H1 (cell line): Measurements from ENCODE around the gene KLHDC10. TPM values are rescaled to one million over a fixed set of nuclear protein-coding genes. Genes with fewer than 3 reads are reported as not detected.
"Not testable (repeated sequence)": the region's sequence is repeated elsewhere in the genome, so short reads cannot be mapped to it uniquely, and the experiment has no call there.

Experiments used
- CTCF ChIA-PET: fragments of 300-600 bp; sonication (Branson Sonifier 250); formaldehyde crosslinking; loops from one replicate; lab custom pipeline; 2021; ENCODE audit not compliant: partially characterized antibody; lab: Charles Lee
- POLR2A ChIA-PET: fragments of 300-600 bp; sonication (Branson Sonifier 250); formaldehyde crosslinking; loops from one replicate; lab custom pipeline; 2021; ENCODE audit warnings: inconsistent platforms; ENCODE audit not compliant: partially characterized antibody; lab: Charles Lee
- DNase-seq, 2 experiments: peaks; one replicate each; pipeline versions ENCODE4 v3.0.0 to v3.0.0-alpha.2; 2010 to 2022; ENCODE audit warnings: low spot score in 2 of 2, low read depth in 1 of 2, mixed read lengths in 1 of 2
- FAIRE-seq: peaks from 2 replicates; lab custom pipeline; 2011; peaks lifted over from hg19 to GRCh38; lab: Jason Lieb, UNC
- H2AFZ ChIP-seq: 2 replicates; pipeline ENCODE4 v1.8.1; 2012; ENCODE audit warnings: low read length, inconsistent platforms
- H2AK5ac ChIP-seq: 2 replicates; pipeline ENCODE4 v1.6.1; 2013; ENCODE audit warnings: low read depth, low read length
- H2BK120ac ChIP-seq: replicated peaks from 2 replicates; pipeline ENCODE3; 2013; ENCODE audit warnings: low read depth, low read length, inconsistent platforms
- H2BK12ac ChIP-seq: 2 replicates; pipeline ENCODE4 v1.6.1; 2013; ENCODE audit warnings: low read depth, low read length
- H2BK15ac ChIP-seq: 2 replicates; pipeline ENCODE4 v1.6.1; 2013; ENCODE audit warnings: low read length
- H2BK20ac ChIP-seq: 2 replicates; pipeline ENCODE4 v1.6.1; 2013; ENCODE audit warnings: low read length
- H2BK5ac ChIP-seq: 2 replicates; pipeline ENCODE4 v1.6.1; 2013; ENCODE audit warnings: low read depth, low read length
- H3K14ac ChIP-seq: 2 replicates; pipeline ENCODE4 v1.6.1; 2013; ENCODE audit warnings: inconsistent platforms; ENCODE audit not compliant: insufficient read length
- H3K18ac ChIP-seq: 2 replicates; pipeline ENCODE4 v1.6.1; 2013; ENCODE audit warnings: low read length; ENCODE audit errors: extremely low read depth
- H3K23ac ChIP-seq: 2 replicates; pipeline ENCODE4 v1.6.1; 2013; ENCODE audit warnings: inconsistent platforms; ENCODE audit not compliant: insufficient read length
- H3K23me2 ChIP-seq: 2 replicates; pipeline ENCODE4 v1.6.1; 2013; ENCODE audit warnings: low read depth, low read length
- H3K27ac ChIP-seq: 2 replicates; pipeline ENCODE4 v1.6.1; 2011; ENCODE audit warnings: low read depth, low read length, inconsistent platforms
- H3K27me3 ChIP-seq, 4 experiments: replicated peaks in 1 of 4; 1 replicate in 1 of 4; 2 replicates in 3 of 4; pipeline versions ENCODE4 v1.6.1 to v1.8.1; 2011 to 2013; ENCODE audit warnings: low read length in 3 of 4, mild to moderate bottlenecking in 3 of 4, inconsistent platforms in 2 of 4, mixed read lengths in 2 of 4, moderate library complexity in 1 of 4; ENCODE audit not compliant: control insufficient read depth in 3 of 4, insufficient read depth in 3 of 4; ENCODE audit errors: extremely low read depth in 1 of 4
- H3K36me3 ChIP-seq, 4 experiments: 2 replicates each; pipeline versions ENCODE4 v1.6.1 to v1.8.1; 2011 to 2013; ENCODE audit warnings: mild to moderate bottlenecking in 4 of 4, low read length in 3 of 4, moderate library complexity in 2 of 4, control low read depth in 1 of 4, inconsistent platforms in 1 of 4; ENCODE audit not compliant: insufficient read depth in 4 of 4, control insufficient read depth in 2 of 4
- H3K4ac ChIP-seq: replicated peaks from 2 replicates; pipeline ENCODE3; 2013; ENCODE audit warnings: low read length, low read depth, mixed read lengths, inconsistent platforms; ENCODE audit not compliant: insufficient read length
- H3K4me1 ChIP-seq, 4 experiments: replicated peaks in 1 of 4; 1 replicate in 1 of 4; 2 replicates in 3 of 4; pipeline versions ENCODE4 v1.6.1 to v1.8.1; 2011 to 2013; ENCODE audit warnings: low read length in 3 of 4, inconsistent platforms in 2 of 4, mixed read lengths in 1 of 4; ENCODE audit not compliant: insufficient read depth in 4 of 4, control insufficient read depth in 3 of 4
- H3K4me2 ChIP-seq, 2 experiments: 2 replicates each; pipeline versions ENCODE4 v1.6.1 to v1.8.1; 2011 to 2013; ENCODE audit warnings: low read depth in 2 of 2, low read length in 2 of 2, control low read depth in 1 of 2, inconsistent platforms in 1 of 2, mild to moderate bottlenecking in 1 of 2; ENCODE audit not compliant: insufficient read depth in 1 of 2
- H3K4me3 ChIP-seq, 4 experiments: fragments of 200-600, 300-600 bp in 1 of 4; sonication (generic), shearing (Covaris generic), sonication (Bioruptor Twin) in 1 of 4; 2 replicates each; pipeline versions ENCODE4 v1.5.1 to v1.8.1; 2011 to 2016; ENCODE audit warnings: low read length in 4 of 4, low read depth in 3 of 4, control low read depth in 2 of 4, inconsistent platforms in 2 of 4, mild to moderate bottlenecking in 2 of 4, mixed read lengths in 1 of 4, moderate library complexity in 1 of 4; ENCODE audit not compliant: insufficient read depth in 2 of 4; ENCODE audit errors: extremely low read depth in 1 of 4
- H3K56ac ChIP-seq: replicated peaks from 2 replicates; pipeline ENCODE3; 2013; ENCODE audit warnings: low read depth, mild to moderate bottlenecking, mixed read lengths, low read length, inconsistent platforms; ENCODE audit not compliant: insufficient read length
- H3K79me1 ChIP-seq: 2 replicates; pipeline ENCODE4 v1.6.1; 2013; ENCODE audit warnings: low read depth, low read length, control low read depth
- H3K79me2 ChIP-seq, 2 experiments: 2 replicates each; pipeline versions ENCODE4 v1.6.1 to v1.8.1; 2012 to 2013; ENCODE audit warnings: low read length in 2 of 2, mild to moderate bottlenecking in 2 of 2, inconsistent platforms in 1 of 2; ENCODE audit not compliant: insufficient read depth in 2 of 2, control insufficient read depth in 1 of 2
- H3K9ac ChIP-seq, 4 experiments: replicated peaks in 1 of 4; 1 replicate in 1 of 4; 2 replicates in 3 of 4; pipeline versions ENCODE4 v1.6.1 to v1.8.1; 2011 to 2013; ENCODE audit warnings: low read depth in 3 of 4, low read length in 3 of 4, control low read depth in 2 of 4, mild to moderate bottlenecking in 2 of 4, moderate library complexity in 2 of 4, inconsistent platforms in 1 of 4; ENCODE audit errors: extremely low read depth in 1 of 4
- H3K9me3 ChIP-seq, 2 experiments: 2 replicates each; pipeline versions ENCODE4 v1.6.1 to v1.8.1; 2012 to 2013; ENCODE audit warnings: mild to moderate bottlenecking in 2 of 2, moderate library complexity in 2 of 2, control low read depth in 1 of 2, inconsistent platforms in 1 of 2, low read depth in 1 of 2, low read length in 1 of 2, mixed read lengths in 1 of 2; ENCODE audit not compliant: insufficient read depth in 2 of 2
- H4K20me1 ChIP-seq, 2 experiments: replicated peaks in 1 of 2; 2 replicates each; pipeline versions ENCODE3 to v1.8.1; 2011 to 2013; ENCODE audit warnings: inconsistent platforms in 2 of 2, low read length in 2 of 2, mild to moderate bottlenecking in 1 of 2; ENCODE audit not compliant: insufficient read depth in 2 of 2, control insufficient read depth in 1 of 2
- H4K5ac ChIP-seq: 2 replicates; pipeline ENCODE4 v1.6.1; 2013; ENCODE audit warnings: low read length, low read depth, mixed read lengths, inconsistent platforms; ENCODE audit not compliant: insufficient read length
- H4K8ac ChIP-seq: 2 replicates; pipeline ENCODE4 v1.8.0; 2013; ENCODE audit warnings: mild to moderate bottlenecking, moderate library complexity, low read length, inconsistent platforms; ENCODE audit not compliant: insufficient read depth; ENCODE audit errors: extremely low read depth
- H4K91ac ChIP-seq: replicated peaks from 2 replicates; pipeline ENCODE3; 2013; ENCODE audit warnings: low read length, mixed read lengths, inconsistent platforms; ENCODE audit not compliant: insufficient read length
- WGBS, 2 experiments: shearing (Covaris generic) in 1 of 2; methylation state at CpG; one replicate each; pipeline versions ENCODE4 v1.1.6 to v1.1.7; 2013 to 2015; ENCODE audit warnings: low lambda C conversion rate in 2 of 2, mixed read lengths in 2 of 2, inconsistent platforms in 1 of 2, low coverage in 1 of 2, missing lambda C conversion rate in 1 of 2; ENCODE audit not compliant: insufficient replicate concordance in 2 of 2, insufficient coverage in 1 of 2, insufficient read length in 1 of 2; ENCODE audit errors: extremely low coverage in 1 of 2, missing lambda C conversion rate in 1 of 2; 5-methylcytosine and 5-hydroxymethylcytosine counted together
- polyA plus RNA-seq, 7 experiments: library from polyadenylated mRNA; depleted of rRNA in 3 of 7; stranded (reverse) in 5 of 7; unstranded in 2 of 7; fragments of >200 nt in 5 of 7; fragments of 200-250 nt in 2 of 7; gene quantifications; 1 replicate in 5 of 7; 2 replicates in 1 of 7; 4 replicates in 1 of 7; pipeline versions ENCODE4 v1.2.1 to v1.2.3, GENCODE V29; 2011 to 2013; ENCODE audit warnings: missing spikeins in 2 of 7, mixed read lengths in 2 of 7
- total RNA-seq: library from RNA; stranded (reverse); fragmentation: NEBNext Ultra II Directional; extraction: Animal tissue kit (Norgen Biotek cat#: 25700); gene quantifications from 2 replicates; pipeline ENCODE4 v1.2.1, GENCODE V29; 2021

The KLHDC10 gene
- total and polyA plus RNA-seq, 2 of the 8 experiments (the other 6 are each of a cell fraction or from before 2014, with no cell fraction given): 6.6 to 14.5 TPM

GRCh38 chr7:130113426-130113805, 43.1 kb downstream of the KLHDC10 start:
- not testable (repeated sequence) for H4K5ac ChIP-seq, H3K14ac ChIP-seq, FAIRE-seq, H3K27ac ChIP-seq, H2BK20ac ChIP-seq, H3K23ac ChIP-seq, H3K23me2 ChIP-seq, H3K4me3 ChIP-seq, H2BK120ac ChIP-seq, H3K79me1 ChIP-seq, H3K9ac ChIP-seq, H3K56ac ChIP-seq, H3K4me1 ChIP-seq, H2AFZ ChIP-seq, H4K91ac ChIP-seq, H3K27me3 ChIP-seq, H3K18ac ChIP-seq, H2BK12ac ChIP-seq, H3K4ac ChIP-seq, H4K8ac ChIP-seq, H4K20me1 ChIP-seq, H2AK5ac ChIP-seq, DNase-seq, H2BK15ac ChIP-seq, H3K4me2 ChIP-seq, H3K36me3 ChIP-seq, H3K79me2 ChIP-seq, H3K9me3 ChIP-seq, H2BK5ac ChIP-seq
- 93% methylated on average over 5 of the region's 5 CpGs; no CpG with 5 or more reads in 1 of the 2 experiments for WGBS, 2 experiments
- POLR2A ChIA-PET: interaction anchor here (0.7 to 1.2 kb wide), 2 partner anchors 10 to 610 kb away, joined by 3 to 4 read pairs; no protein-coding TSS in a partner anchor
- CTCF ChIA-PET: interaction anchor here (0.7 to 1.2 kb wide), 2 partner anchors 53 to 552 kb away, joined by 4 read pairs; no protein-coding TSS in a partner anchor
